B cell (primary cell): Measurements from ENCODE around the gene AMMECR1. TPM values are rescaled to one million over a fixed set of nuclear protein-coding genes. Genes with fewer than 3 reads are reported as not detected.

Source experiments
- ATAC-seq: fragments of 200-7000 bp; cut with Tn5 transposase; one replicate; pipeline ENCODE4 v1.10.0; 2021; ENCODE audit warnings: low read depth, mild to moderate bottlenecking, moderate number of reproducible peaks, moderate library complexity
- CTCF ChIA-PET: fragments of 350-600 bp; sonication (Branson Sonifier 250); formaldehyde crosslinking; loops from one replicate; lab custom pipeline; 2021; ENCODE audit warnings: antibody characterized with exemption, inconsistent platforms; lab: Charles Lee
- POLR2A ChIA-PET: fragments of 350-600 bp; sonication (Branson Sonifier 250); formaldehyde crosslinking; loops from one replicate; lab custom pipeline; 2021; ENCODE audit warnings: antibody characterized with exemption; lab: Charles Lee
- DNase-seq: peaks from one replicate; pipeline ENCODE4 v3.0.0; 2013
- H2AFZ ChIP-seq: 2 replicates; pipeline ENCODE4 v1.6.1; 2012; ENCODE audit warnings: mild to moderate bottlenecking, low read depth, low read length; ENCODE audit not compliant: insufficient read depth, poor library complexity, severe bottlenecking
- H3K27ac ChIP-seq, 2 donors: 1 replicate in 1 of 2; 2 replicates in 1 of 2; pipeline ENCODE4 v1.5.1; 2012 to 2013; ENCODE audit warnings: low read length in 2 of 2, mild to moderate bottlenecking in 2 of 2, moderate library complexity in 1 of 2
- H3K27me3 ChIP-seq, 4 experiments: fragments of 200-600 bp in 1 of 4; sonication (generic) in 1 of 4; replicated peaks in 1 of 4; 1 replicate in 2 of 4; 2 replicates in 2 of 4; pipeline versions ENCODE4 v1.6.1 to v1.7.0; 2013 to 2016; ENCODE audit warnings: low read length in 3 of 4, mild to moderate bottlenecking in 2 of 4, mixed read lengths in 1 of 4, moderate library complexity in 1 of 4; ENCODE audit not compliant: insufficient read depth in 4 of 4, control insufficient read depth in 3 of 4; ENCODE audit errors: control extremely low read depth in 1 of 4
- H3K36me3 ChIP-seq, 2 experiments: replicated peaks in 1 of 2; 1 replicate in 1 of 2; 2 replicates in 1 of 2; pipeline versions ENCODE4 v1.6.1 to v1.7.1; 2013; ENCODE audit warnings: low read length in 1 of 2; ENCODE audit not compliant: insufficient read depth in 2 of 2, control insufficient read depth in 1 of 2; ENCODE audit errors: control extremely low read depth in 1 of 2, extremely low read depth in 1 of 2
- H3K4me1 ChIP-seq, 2 donors: fragments of 200-600 bp in 1 of 2; sonication (generic) in 1 of 2; 1 replicate in 1 of 2; 2 replicates in 1 of 2; pipeline versions ENCODE4 v1.5.1 to v1.6.1; 2013 to 2017; ENCODE audit warnings: low read length in 2 of 2; ENCODE audit not compliant: control insufficient read depth in 2 of 2, insufficient read depth in 2 of 2
- H3K4me2 ChIP-seq: replicated peaks from 2 replicates; pipeline ENCODE3; 2012; ENCODE audit warnings: mild to moderate bottlenecking, low read depth, low read length; ENCODE audit not compliant: poor library complexity, severe bottlenecking
- H3K4me3 ChIP-seq, 5 experiments: fragments of 200-600 bp in 1 of 5; sonication (generic) in 1 of 5; 1 replicate in 3 of 5; 2 replicates in 2 of 5; pipeline versions ENCODE4 v1.5.1 to v1.7.0; 2011 to 2016; ENCODE audit warnings: low read length in 4 of 5, mild to moderate bottlenecking in 4 of 5, low read depth in 2 of 5, control low read depth in 1 of 5, moderate library complexity in 1 of 5; ENCODE audit not compliant: insufficient read depth in 1 of 5; ENCODE audit errors: control extremely low read depth in 1 of 5, extremely low read depth in 1 of 5
- H3K79me2 ChIP-seq: fragments of 200-600 bp; sonication (generic); one replicate; pipeline ENCODE4 v1.6.0; 2016; ENCODE audit warnings: low read length; ENCODE audit not compliant: control insufficient read depth, insufficient read depth
- H3K9ac ChIP-seq: fragments of 200-600 bp; sonication (generic); 2 replicates; pipeline ENCODE4 v1.6.1; 2017; ENCODE audit warnings: mild to moderate bottlenecking, low read length, moderate library complexity
- H3K9me3 ChIP-seq, 3 donors: one replicate each; pipeline versions ENCODE4 v1.6.1 to v1.7.1; 2013; ENCODE audit warnings: low read length in 2 of 3; ENCODE audit not compliant: control insufficient read depth in 2 of 3, insufficient read depth in 1 of 3; ENCODE audit errors: control extremely low read depth in 1 of 3
- H4K20me1 ChIP-seq: 2 replicates; pipeline ENCODE4 v1.6.0; 2012; ENCODE audit warnings: mild to moderate bottlenecking, low read length; ENCODE audit not compliant: insufficient read depth, control insufficient read depth, poor library complexity, severe bottlenecking
- H3K27ac Mint-ChIP-seq: one replicate; pipeline ENCODE4 v1.8.0; 2021; ENCODE audit warnings: mixed read lengths
- H3K27me3 Mint-ChIP-seq: one replicate; pipeline ENCODE4 v1.8.0; 2021; ENCODE audit warnings: mixed read lengths
- H3K4me1 Mint-ChIP-seq: one replicate; pipeline ENCODE4 v1.8.0; 2021; ENCODE audit warnings: mixed read lengths
- H3K4me3 Mint-ChIP-seq: one replicate; pipeline ENCODE4 v1.8.0; 2021; ENCODE audit warnings: mixed read lengths
- H3K9me3 Mint-ChIP-seq: one replicate; pipeline ENCODE4 v1.8.0; 2022; ENCODE audit warnings: mixed read lengths; ENCODE audit not compliant: insufficient read depth
- CTCF ChIP-seq: fragments of 200-600 bp; IDR thresholded peaks from one replicate; pipeline ENCODE4 v1.8.0; 2022; ENCODE audit warnings: antibody characterized with exemption, mild to moderate bottlenecking
- EZH2 ChIP-seq: IDR thresholded peaks from 2 replicates; pipeline ENCODE4 v1.6.1; 2012; ENCODE audit warnings: borderline replicate concordance, low read depth, mild to moderate bottlenecking, moderate library complexity, low read length; ENCODE audit not compliant: insufficient read depth, poor library complexity, severe bottlenecking
- WGBS: methylation state at CpG from one replicate; pipeline ENCODE4 v1.1.5; 2013; ENCODE audit warnings: missing lambda C conversion rate; ENCODE audit not compliant: insufficient coverage; 5-methylcytosine and 5-hydroxymethylcytosine counted together
- intact Hi-C: fragments of 100-400 bp; cut with micrococcal nuclease; formaldehyde crosslinking; loops from one replicate; pipeline ENCODE4 v1.10.0; 2022
- polyA plus RNA-seq: library from polyadenylated mRNA; depleted of rRNA; stranded (reverse); fragments of >200 nt; gene quantifications from 2 replicates; pipeline ENCODE4 v1.2.3, GENCODE V29; 2012
- total RNA-seq, 2 donors: library from RNA; stranded (reverse); fragments of 120-200 nt in 1 of 2; gene quantifications; 1 replicate in 1 of 2; 2 replicates in 1 of 2; pipeline versions ENCODE4 v1.2.3 to v1.2.4, GENCODE V29; 2013 to 2022

AMMECR1 gene
- total and polyA plus RNA-seq, 2 donors (not counting 1 experiment from before 2014, with no cell fraction given), result 5.7 to 12.7 TPM

GRCh38 chrX:110211340-110211739, 106.5 kb downstream of the AMMECR1 start:
- CTCF ChIA-PET, result no interaction called here
- Mint-ChIP-seq H3K4me3 (no peak overlapping the region), H3K27me3 (no peaks in the 10 kb centered on the region), H3K9me3 (no peaks in the 10 kb centered on the region), H3K27ac (no peak overlapping the region), H3K4me1 (no peaks in the 10 kb centered on the region)
- DNase-seq, result no peak
- no peak overlapping the region for H3K9ac ChIP-seq
- H3K4me2 ChIP-seq, result no peak overlapping the region
- H3K4me1 ChIP-seq, result no peaks in the 10 kb centered on the region
- no peak overlapping the region for H3K27ac ChIP-seq
- H3K4me3 ChIP-seq, result no peak overlapping the region
- no peaks in the 10 kb centered on the region for H3K36me3 ChIP-seq
- TF ChIP-seq EZH2, result no peak
- TF ChIP-seq CTCF, result no peak
- POLR2A ChIA-PET, result no interaction called here
- ATAC-seq, result no peak
- no peaks in the 10 kb centered on the region for H3K79me2 ChIP-seq
- intact Hi-C loops, result no loop called here
- no peak overlapping the region for H2AFZ ChIP-seq
- no CpG with 5 or more reads among the region's 1 CpG for WGBS
- no peaks in the 10 kb centered on the region for H3K27me3 ChIP-seq
- no peaks in the 10 kb centered on the region for H4K20me1 ChIP-seq
- H3K9me3 ChIP-seq, result no peaks in the 10 kb centered on the region

GRCh38 chrX:110210417-110211139, 107.3 kb downstream of the AMMECR1 start:
- Histone ChIP-seq H3K4me3 (no peak overlapping the region), H3K9ac (no peak overlapping the region), H3K36me3 (no peaks in the 10 kb centered on the region), H3K4me1 (no peaks in the 10 kb centered on the region), H3K27ac (no peak overlapping the region), H3K27me3 (no peaks in the 10 kb centered on the region), H3K9me3 (no peaks in the 10 kb centered on the region), H3K79me2 (no peaks in the 10 kb centered on the region), H2AFZ (no peak overlapping the region), H4K20me1 (no peaks in the 10 kb centered on the region), H3K4me2 (no peak overlapping the region)
- DNase-seq (no peak), ATAC-seq (no peak)
- no peak overlapping the region for H3K27ac Mint-ChIP-seq
- POLR2A ChIA-PET, result no interaction called here
- no peaks in the 10 kb centered on the region for H3K9me3 Mint-ChIP-seq
- intact Hi-C loops, result no loop called here
- no peak overlapping the region for H3K4me3 Mint-ChIP-seq
- CTCF ChIA-PET, result interaction anchor here (0.7 kb wide), 1 partner anchor 202 kb away, joined by 3 read pairs; no protein-coding TSS in a partner anchor
- no peaks in the 10 kb centered on the region for H3K27me3 Mint-ChIP-seq
- H3K4me1 Mint-ChIP-seq, result no peaks in the 10 kb centered on the region
- WGBS, result 100% methylated on average over 2 of the region's 5 CpGs
- TF ChIP-seq CTCF (no peak), EZH2 (no peak)
